ENCODE data around the gene KIF2C.

DNA sequence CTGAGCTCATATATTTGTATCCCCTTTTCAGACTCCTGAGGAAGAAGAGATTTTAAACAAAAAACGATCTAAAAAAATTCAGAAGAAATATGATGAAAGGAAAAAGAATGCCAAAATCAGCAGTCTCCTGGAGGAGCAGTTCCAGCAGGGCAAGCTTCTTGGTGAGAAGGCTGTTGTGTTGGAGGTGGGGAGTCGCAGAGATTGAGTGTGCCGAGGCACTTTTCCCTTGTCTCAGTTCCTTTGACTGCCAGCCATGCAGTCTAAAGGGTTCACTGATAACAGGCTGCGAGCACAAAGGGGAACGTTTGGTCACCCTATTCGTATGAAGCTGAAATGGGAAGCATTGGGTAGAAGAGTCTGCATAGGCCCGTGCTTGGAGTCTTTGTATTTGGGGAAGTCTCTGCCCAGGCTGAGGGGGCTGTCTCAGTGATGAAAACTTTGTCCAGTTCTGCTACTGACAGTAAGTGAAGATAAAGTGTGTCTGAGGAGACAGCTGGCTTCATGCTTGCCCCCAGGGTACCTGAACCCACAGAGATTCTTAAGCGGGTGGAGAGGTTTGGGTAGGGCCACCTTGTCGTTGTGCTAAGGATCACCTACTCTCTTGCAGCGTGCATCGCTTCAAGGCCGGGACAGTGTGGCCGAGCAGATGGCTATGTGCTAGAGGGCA lies 38.5 kb downstream of the KIF2C start:
- TF ChIP-seq, protein P1, sequence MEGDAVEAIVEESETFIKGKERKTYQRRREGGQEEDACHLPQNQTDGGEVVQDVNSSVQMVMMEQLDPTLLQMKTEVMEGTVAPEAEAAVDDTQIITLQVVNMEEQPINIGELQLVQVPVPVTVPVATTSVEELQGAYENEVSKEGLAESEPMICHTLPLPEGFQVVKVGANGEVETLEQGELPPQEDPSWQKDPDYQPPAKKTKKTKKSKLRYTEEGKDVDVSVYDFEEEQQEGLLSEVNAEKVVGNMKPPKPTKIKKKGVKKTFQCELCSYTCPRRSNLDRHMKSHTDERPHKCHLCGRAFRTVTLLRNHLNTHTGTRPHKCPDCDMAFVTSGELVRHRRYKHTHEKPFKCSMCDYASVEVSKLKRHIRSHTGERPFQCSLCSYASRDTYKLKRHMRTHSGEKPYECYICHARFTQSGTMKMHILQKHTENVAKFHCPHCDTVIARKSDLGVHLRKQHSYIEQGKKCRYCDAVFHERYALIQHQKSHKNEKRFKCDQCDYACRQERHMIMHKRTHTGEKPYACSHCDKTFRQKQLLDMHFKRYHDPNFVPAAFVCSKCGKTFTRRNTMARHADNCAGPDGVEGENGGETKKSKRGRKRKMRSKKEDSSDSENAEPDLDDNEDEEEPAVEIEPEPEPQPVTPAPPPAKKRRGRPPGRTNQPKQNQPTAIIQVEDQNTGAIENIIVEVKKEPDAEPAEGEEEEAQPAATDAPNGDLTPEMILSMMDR (IDR thresholded peaks at IDR 0.05 in 2 of 3, conservative IDR thresholded peaks at IDR 0.05 in 1 of 3; ENCODE audit: borderline replicate concordance in 1 of 3, insufficient read depth in 1 of 3, low read depth in 2 of 3, low read length in 2 of 3) = no peak
- TF ChIP-seq, protein P2, sequence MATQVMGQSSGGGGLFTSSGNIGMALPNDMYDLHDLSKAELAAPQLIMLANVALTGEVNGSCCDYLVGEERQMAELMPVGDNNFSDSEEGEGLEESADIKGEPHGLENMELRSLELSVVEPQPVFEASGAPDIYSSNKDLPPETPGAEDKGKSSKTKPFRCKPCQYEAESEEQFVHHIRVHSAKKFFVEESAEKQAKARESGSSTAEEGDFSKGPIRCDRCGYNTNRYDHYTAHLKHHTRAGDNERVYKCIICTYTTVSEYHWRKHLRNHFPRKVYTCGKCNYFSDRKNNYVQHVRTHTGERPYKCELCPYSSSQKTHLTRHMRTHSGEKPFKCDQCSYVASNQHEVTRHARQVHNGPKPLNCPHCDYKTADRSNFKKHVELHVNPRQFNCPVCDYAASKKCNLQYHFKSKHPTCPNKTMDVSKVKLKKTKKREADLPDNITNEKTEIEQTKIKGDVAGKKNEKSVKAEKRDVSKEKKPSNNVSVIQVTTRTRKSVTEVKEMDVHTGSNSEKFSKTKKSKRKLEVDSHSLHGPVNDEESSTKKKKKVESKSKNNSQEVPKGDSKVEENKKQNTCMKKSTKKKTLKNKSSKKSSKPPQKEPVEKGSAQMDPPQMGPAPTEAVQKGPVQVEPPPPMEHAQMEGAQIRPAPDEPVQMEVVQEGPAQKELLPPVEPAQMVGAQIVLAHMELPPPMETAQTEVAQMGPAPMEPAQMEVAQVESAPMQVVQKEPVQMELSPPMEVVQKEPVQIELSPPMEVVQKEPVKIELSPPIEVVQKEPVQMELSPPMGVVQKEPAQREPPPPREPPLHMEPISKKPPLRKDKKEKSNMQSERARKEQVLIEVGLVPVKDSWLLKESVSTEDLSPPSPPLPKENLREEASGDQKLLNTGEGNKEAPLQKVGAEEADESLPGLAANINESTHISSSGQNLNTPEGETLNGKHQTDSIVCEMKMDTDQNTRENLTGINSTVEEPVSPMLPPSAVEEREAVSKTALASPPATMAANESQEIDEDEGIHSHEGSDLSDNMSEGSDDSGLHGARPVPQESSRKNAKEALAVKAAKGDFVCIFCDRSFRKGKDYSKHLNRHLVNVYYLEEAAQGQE (IDR thresholded peaks at IDR 0.05; ENCODE audit: low read depth) = no peak
- TF ChIP-seq EZH2phosphoT487 (IDR thresholded peaks at IDR 0.05; ENCODE audit: borderline replicate concordance) (no peak), CBX3 (IDR thresholded peaks at IDR 0.05; ENCODE audit: low read depth) (no peak), EZH2 (IDR thresholded peaks at IDR 0.05) (no peak), POLR2A (IDR thresholded peaks at IDR 0.05; ENCODE audit: borderline replicate concordance, extremely low read depth, insufficient read depth, insufficient read length) (no peak), ELF1 (IDR thresholded peaks at IDR 0.05; ENCODE audit: borderline replicate concordance, low read depth) (no peak), RAD21 (IDR thresholded peaks at IDR 0.05; ENCODE audit: low read depth) (no peak), FOSL1 (IDR thresholded peaks at IDR 0.05; ENCODE audit: low read depth) (no peak)
- TF ChIP-seq, protein P3, sequence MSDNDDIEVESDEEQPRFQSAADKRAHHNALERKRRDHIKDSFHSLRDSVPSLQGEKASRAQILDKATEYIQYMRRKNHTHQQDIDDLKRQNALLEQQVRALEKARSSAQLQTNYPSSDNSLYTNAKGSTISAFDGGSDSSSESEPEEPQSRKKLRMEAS (IDR thresholded peaks at IDR 0.05) = no peak
- TF ChIP-seq, protein P4, sequence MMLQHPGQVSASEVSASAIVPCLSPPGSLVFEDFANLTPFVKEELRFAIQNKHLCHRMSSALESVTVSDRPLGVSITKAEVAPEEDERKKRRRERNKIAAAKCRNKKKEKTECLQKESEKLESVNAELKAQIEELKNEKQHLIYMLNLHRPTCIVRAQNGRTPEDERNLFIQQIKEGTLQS (IDR thresholded peaks at IDR 0.05) = no peak
